ENCODE measurements around the gene WSCD1.
A peak's percentile ranks its signal among the peaks of the same experiment; 100 is the strongest.

The WSCD1 gene

DNA sequence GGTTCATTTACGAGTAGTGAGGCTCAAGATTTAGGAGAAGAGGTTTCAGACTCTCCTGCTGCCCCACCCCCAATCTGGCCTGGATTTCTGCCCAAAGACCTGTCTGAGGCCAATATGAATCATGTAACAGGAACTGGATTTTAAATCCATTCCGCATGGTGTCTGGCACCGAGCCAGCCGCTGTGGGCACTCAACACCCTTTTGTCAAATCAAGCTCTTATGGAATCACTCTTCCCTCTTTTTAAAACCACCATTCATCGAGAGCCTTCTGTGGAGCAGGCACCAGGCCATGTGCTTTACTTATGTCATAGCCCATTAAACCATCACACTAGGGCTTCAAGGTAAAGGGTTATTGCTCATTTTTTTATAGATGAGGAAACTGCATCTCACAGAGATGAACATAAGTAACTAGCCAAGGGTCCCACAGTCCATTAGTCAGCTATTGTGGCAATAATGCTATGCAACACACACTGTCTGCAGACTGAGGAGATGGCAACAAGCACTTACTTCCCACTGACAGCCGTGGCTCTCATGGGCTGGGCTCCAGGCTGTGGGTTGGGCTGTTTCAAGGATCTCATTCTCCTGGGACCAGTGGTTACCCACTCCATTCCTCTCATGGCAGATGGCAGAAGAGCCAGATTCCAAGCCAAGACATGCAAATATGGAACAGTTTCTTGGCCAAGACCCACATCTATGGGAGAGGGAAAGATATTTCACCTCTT lies 93.6 kb downstream of the WSCD1 start:
- no peak for DNase-seq

DNA sequence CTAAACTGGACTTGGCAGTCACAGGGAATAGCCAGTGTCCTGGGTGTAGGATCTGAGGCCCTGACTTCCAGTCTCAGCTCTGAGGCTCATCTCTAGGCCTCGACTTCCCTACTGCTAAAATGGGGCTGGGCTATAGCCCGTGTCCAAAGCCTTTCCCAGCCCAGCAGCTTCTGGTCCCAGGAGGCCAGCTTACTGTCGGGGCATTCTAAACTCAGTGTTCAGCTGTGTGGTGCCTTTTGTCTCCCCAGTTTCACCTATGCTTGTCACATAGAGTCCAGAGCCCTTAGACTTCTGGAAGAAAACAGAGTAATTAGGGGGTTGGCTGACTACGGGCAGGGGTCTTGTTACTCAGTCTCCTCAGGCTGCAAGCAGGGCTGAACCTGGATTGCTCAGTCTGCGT lies 94.8 kb downstream of the WSCD1 start:
- DNase-seq = no peak

DNA sequence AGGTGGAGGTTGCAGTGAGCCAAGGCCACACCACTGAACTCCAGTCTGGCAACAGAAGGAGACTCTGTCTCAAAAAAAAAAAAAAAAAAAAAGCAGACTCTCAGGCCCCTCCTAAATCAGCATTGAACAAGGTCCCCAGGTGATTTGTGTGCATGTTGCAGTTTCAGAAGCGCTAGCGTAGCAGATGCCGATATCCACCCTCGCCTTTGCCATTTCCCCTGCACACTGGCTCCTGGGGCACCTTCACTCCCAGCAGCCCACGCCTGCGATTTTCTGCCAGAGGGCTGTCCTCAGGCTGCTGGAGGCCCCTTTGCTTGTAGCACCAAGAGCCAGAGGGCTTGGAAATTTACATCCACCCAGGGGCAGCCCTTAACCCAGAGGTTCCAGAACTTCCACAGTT lies 95.6 kb downstream of the WSCD1 start:
- no peak for DNase-seq

DNA sequence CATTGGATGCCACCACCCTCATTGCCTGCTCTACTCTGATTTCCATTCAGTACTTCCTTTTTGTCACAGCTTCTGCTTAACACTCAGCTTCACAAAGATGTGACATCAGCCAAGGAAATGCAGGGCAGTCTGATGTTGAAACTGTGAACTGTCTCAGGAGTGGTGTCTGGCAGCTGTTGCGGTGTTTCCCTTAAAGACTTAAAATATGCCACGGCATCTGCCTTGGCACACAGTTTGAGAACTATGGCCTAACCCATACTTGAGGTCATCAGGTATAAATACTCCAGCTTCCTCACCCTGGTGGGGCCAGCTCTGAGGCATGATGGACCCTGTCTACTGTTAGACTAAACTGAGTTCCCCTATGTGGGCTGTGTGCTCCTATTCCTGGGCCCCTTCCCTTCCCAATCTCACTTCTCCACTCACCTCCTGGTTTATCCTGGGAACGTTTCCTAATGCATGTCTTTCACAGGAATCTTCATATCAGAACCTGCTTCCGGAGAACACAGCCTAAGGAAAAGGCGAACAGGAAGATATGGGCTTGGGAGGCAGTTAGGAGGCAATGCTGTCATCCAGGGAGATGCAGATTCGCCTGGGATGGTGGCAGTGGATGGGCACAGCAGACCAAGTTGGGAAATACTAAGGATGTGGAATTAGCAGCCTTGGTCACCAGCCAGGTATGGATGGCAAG lies 96.5 kb downstream of the WSCD1 start:
- peak; percentile 23 to 42 for DNase-seq

DNA sequence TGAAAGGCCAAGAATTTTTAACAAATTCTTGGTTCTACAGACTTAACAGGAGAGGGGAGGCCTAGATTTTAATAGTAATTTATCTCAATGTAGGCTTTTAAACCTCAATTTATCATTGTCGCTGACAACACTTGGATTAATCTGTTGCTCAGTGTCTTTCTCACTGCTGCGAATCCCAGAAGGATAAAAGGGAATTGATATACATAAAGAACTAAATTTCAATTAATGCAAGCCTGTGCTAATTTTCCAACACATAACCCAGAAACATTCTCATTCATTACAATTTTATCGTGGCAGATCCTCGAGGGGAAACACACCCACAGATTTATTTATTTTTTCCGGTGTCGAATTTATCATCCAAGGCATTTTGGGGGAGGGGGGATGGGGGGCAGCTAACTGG lies 98.1 kb downstream of the WSCD1 start:
- DNase-seq = no peak

DNA sequence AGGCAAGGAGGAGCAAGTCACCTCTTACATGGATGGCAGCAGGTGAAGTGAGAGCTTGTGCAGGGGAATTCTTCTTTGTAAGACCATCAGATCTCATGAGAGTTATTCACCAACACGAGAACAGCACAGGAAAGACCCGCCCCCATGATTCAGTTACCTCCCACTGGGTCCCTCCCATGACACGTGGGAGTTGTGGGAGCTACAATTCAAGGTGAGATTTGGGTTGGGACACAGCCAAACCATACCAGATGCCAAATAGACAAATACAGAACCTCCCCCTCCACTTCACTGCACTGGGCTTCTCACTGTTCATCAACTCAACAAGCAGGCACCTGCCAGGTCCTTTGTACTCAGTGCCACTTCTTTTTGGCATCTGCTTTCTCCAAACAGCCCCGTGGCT lies 100.2 kb downstream of the WSCD1 start:
- no peak for DNase-seq

DNA sequence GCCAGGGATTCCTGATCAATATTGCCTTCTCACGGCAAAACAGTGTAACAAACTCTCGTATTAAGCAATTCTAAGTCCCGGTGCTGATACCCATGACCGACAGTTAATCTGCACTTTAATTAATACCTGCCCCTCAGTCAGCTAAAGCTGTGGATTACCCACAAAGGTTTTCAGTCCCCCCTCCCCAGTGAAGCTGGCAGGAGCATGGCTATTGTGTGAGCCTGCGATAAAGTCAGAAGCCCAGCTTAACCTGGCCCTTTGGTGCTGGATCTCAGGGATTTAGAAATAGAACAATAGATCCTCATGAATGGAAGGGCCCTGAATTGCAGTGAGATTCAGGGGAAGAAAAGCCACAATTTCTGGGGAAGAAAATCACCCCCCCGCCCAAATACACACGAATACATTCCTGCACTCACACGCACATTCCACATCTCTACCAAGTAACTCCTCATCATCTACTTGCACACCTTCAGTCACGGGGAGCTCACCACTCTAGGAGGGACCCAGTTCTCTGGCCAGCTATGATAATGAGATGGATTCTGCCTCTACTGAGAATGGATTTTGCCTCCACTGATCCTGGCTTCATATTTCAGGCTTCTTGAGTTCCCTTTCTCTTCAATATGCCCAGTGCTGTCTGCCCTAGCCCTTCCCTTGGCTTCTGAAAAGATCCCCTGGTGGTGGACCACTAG lies 102.6 kb downstream of the WSCD1 start:
- no peak for DNase-seq

DNA sequence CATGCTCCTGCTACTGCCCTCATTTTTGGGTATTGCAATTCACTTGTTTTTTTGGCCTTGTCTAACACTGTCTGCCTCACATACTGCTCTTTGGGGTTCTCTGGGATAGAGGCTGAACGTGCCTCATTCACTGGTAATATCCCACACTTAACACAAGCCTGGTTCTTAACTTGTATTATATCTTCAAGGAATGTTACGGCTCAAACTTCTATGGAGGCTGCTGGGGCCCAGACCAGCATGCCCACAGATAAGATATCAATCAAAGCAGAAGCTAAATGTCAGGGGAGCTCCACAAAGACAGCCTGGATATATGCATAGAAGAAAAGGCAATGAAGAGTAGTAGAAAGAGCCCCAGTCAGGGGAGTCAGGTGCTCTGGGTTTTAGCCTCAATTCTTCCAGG lies 103.5 kb downstream of the WSCD1 start:
- no peak for DNase-seq

Data from inflammatory macrophage treated with lipopolysaccharide for 1 hour (primary cell).